HEK293 (cell line): ENCODE measurements around the gene NEUROG3.

Source experiments
- CTCF ChIA-PET: fragments of 350-600 bp; formaldehyde crosslinking; extraction: SDS; loops from one replicate; lab custom pipeline; 2021; ENCODE audit warnings: antibody characterized with exemption; lab: Yijun Ruan, JAX
- POLR2A ChIA-PET: fragments of 300-600 bp; formaldehyde crosslinking; extraction: SDS; loops from one replicate; lab custom pipeline; 2020; ENCODE audit warnings: antibody characterized with exemption, inconsistent platforms; lab: Yijun Ruan, JAX
- H3K27ac ChIP-seq: fragments of 200-500 bp; sonication (Bioruptor generic); 2 replicates; pipeline ENCODE4 v1.5.1; 2014; ENCODE audit warnings: low read depth, low read length, control low read depth, inconsistent platforms; ENCODE audit errors: extremely low read depth
- H3K36me3 ChIP-seq, 2 experiments: fragments of 200-500 bp in 1 of 2; sonication (Bioruptor generic) in 1 of 2; 1 replicate in 1 of 2; 2 replicates in 1 of 2; pipeline ENCODE4 v1.5.1; 2014 to 2017; ENCODE audit warnings: inconsistent platforms in 2 of 2, low read length in 2 of 2; ENCODE audit not compliant: control insufficient read depth in 2 of 2, insufficient read depth in 1 of 2
- H3K4me1 ChIP-seq: fragments of 200-500 bp; sonication (Bioruptor generic); 2 replicates; pipeline ENCODE4 v1.5.1; 2014; ENCODE audit warnings: mild to moderate bottlenecking, low read length, inconsistent platforms; ENCODE audit not compliant: control insufficient read depth, insufficient read depth
- H3K4me3 ChIP-seq: 2 replicates; pipeline ENCODE4 v1.5.1; 2011; ENCODE audit warnings: low read depth, mild to moderate bottlenecking, control low read depth, low read length, moderate library complexity
- H3K9me3 ChIP-seq: fragments of 200-500 bp; sonication (Bioruptor generic); 2 replicates; pipeline ENCODE4 v1.5.1; 2014; ENCODE audit warnings: low read depth, low read length, inconsistent platforms; ENCODE audit not compliant: control insufficient read depth, insufficient read depth
- ATF2 ChIP-seq: fragments of 450-650 bp; formaldehyde crosslinking; IDR thresholded peaks from 2 replicates; pipeline ENCODE4 v1.5.1; 2016; ENCODE audit warnings: missing biosample characterization, missing genetic modification characterization, low read depth
- GLI4 ChIP-seq: fragments of 450-650 bp; formaldehyde crosslinking; IDR thresholded peaks from 2 replicates; pipeline ENCODE4 v1.5.1; 2016; ENCODE audit warnings: missing biosample characterization, missing genetic modification characterization
- GLIS1 ChIP-seq: fragments of 450-650 bp; formaldehyde crosslinking; IDR thresholded peaks from 2 replicates; pipeline ENCODE4 v1.5.1; 2016; ENCODE audit warnings: missing biosample characterization, missing genetic modification characterization
- KLF10 ChIP-seq: fragments of 450-650 bp; IDR thresholded peaks from 2 replicates; pipeline ENCODE4 v1.5.1; 2018; ENCODE audit warnings: missing biosample characterization, mild to moderate bottlenecking, missing genetic modification characterization
- KLF8 ChIP-seq: fragments of 450-650 bp; formaldehyde crosslinking; IDR thresholded peaks from 2 replicates; pipeline ENCODE4 v1.5.1; 2016; ENCODE audit warnings: missing biosample characterization, missing genetic modification characterization
- MZF1 ChIP-seq: fragments of 450-650 bp; formaldehyde crosslinking; IDR thresholded peaks from 2 replicates; pipeline ENCODE4 v1.5.1; 2017; ENCODE audit warnings: missing biosample characterization, missing genetic modification characterization, borderline replicate concordance
- OVOL3 ChIP-seq: fragments of 450-650 bp; formaldehyde crosslinking; IDR thresholded peaks from 2 replicates; pipeline ENCODE4 v1.5.1; 2016; ENCODE audit warnings: missing biosample characterization, missing genetic modification characterization
- SP7 ChIP-seq: fragments of 450-650 bp; formaldehyde crosslinking; IDR thresholded peaks from 2 replicates; pipeline ENCODE4 v1.5.1; 2016; ENCODE audit warnings: missing biosample characterization, missing genetic modification characterization
- ZIC2 ChIP-seq: fragments of 450-650 bp; formaldehyde crosslinking; IDR thresholded peaks from 2 replicates; pipeline ENCODE4 v1.5.1; 2016; ENCODE audit warnings: missing biosample characterization, missing genetic modification characterization
- ZNF146 ChIP-seq: fragments of 450-650 bp; formaldehyde crosslinking; IDR thresholded peaks from 2 replicates; pipeline ENCODE4 v1.5.1; 2016; ENCODE audit warnings: missing biosample characterization, missing genetic modification characterization
- ZNF169 ChIP-seq: fragments of 450-650 bp; formaldehyde crosslinking; IDR thresholded peaks from 2 replicates; pipeline ENCODE4 v1.5.1; 2016; ENCODE audit warnings: missing biosample characterization, missing genetic modification characterization
- ZNF223 ChIP-seq: fragments of 450-650 bp; formaldehyde crosslinking; IDR thresholded peaks from 2 replicates; pipeline ENCODE4 v1.5.1; 2016; ENCODE audit warnings: missing biosample characterization, missing genetic modification characterization
- ZNF23 ChIP-seq: fragments of 450-650 bp; formaldehyde crosslinking; IDR thresholded peaks from 2 replicates; pipeline ENCODE4 v1.5.1; 2016; ENCODE audit warnings: missing biosample characterization, missing genetic modification characterization, borderline replicate concordance
- ZNF239 ChIP-seq: fragments of 450-650 bp; formaldehyde crosslinking; IDR thresholded peaks from 2 replicates; pipeline ENCODE4 v1.5.1; 2016; ENCODE audit warnings: missing biosample characterization, missing genetic modification characterization
- ZNF391 ChIP-seq: fragments of 450-650 bp; formaldehyde crosslinking; IDR thresholded peaks from 2 replicates; pipeline ENCODE4 v1.5.1; 2016; ENCODE audit warnings: low read depth, missing biosample characterization, missing genetic modification characterization, borderline replicate concordance
- ZNF530 ChIP-seq: fragments of 450-650 bp; formaldehyde crosslinking; IDR thresholded peaks from 2 replicates; pipeline ENCODE4 v1.5.1; 2016; ENCODE audit warnings: low read depth, missing biosample characterization, missing genetic modification characterization
- ZNF600 ChIP-seq: fragments of 450-650 bp; formaldehyde crosslinking; IDR thresholded peaks from 2 replicates; pipeline ENCODE4 v1.5.1; 2016; ENCODE audit warnings: missing biosample characterization, missing genetic modification characterization
- ZNF623 ChIP-seq: fragments of 450-650 bp; formaldehyde crosslinking; IDR thresholded peaks from 2 replicates; pipeline ENCODE4 v1.5.1; 2016; ENCODE audit warnings: missing biosample characterization, missing genetic modification characterization
- ZXDB ChIP-seq: fragments of 450-650 bp; formaldehyde crosslinking; IDR thresholded peaks from 2 replicates; pipeline ENCODE4 v1.5.1; 2016; ENCODE audit warnings: missing biosample characterization, missing genetic modification characterization
- TF ChIP-seq, protein P1 (sequence below): fragments of 450-650 bp; formaldehyde crosslinking; IDR thresholded peaks from 2 replicates; pipeline ENCODE4 v1.5.0; 2017; ENCODE audit warnings: missing biosample characterization, missing genetic modification characterization, borderline replicate concordance
- TF ChIP-seq, protein P2 (sequence below): fragments of 450-650 bp; formaldehyde crosslinking; IDR thresholded peaks from 2 replicates; pipeline ENCODE4 v1.5.1; 2016; ENCODE audit warnings: missing biosample characterization, missing genetic modification characterization

NEUROG3 gene

DNA sequence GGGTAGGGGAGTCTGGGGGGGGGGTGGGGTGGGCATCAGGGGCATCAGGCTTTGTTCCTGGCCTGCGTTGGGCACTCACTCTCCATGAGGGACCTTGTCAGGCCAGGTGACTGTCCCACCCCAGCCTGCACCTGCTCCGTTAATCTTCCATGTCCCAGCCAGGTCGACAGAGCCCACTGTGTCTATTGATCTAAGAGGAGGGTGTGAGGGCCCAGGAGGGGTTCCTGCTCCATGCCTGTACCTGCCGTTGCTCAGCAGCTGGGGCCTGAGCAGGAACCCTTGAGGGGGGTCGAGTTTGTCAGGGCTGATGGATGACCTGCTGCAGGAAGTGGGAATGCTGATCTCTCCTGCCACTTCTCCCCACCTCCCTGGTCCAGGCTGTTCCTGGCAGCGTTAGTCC lies 18.6 kb downstream of the NEUROG3 start (continued):
- TF ChIP-seq, protein P1, sequence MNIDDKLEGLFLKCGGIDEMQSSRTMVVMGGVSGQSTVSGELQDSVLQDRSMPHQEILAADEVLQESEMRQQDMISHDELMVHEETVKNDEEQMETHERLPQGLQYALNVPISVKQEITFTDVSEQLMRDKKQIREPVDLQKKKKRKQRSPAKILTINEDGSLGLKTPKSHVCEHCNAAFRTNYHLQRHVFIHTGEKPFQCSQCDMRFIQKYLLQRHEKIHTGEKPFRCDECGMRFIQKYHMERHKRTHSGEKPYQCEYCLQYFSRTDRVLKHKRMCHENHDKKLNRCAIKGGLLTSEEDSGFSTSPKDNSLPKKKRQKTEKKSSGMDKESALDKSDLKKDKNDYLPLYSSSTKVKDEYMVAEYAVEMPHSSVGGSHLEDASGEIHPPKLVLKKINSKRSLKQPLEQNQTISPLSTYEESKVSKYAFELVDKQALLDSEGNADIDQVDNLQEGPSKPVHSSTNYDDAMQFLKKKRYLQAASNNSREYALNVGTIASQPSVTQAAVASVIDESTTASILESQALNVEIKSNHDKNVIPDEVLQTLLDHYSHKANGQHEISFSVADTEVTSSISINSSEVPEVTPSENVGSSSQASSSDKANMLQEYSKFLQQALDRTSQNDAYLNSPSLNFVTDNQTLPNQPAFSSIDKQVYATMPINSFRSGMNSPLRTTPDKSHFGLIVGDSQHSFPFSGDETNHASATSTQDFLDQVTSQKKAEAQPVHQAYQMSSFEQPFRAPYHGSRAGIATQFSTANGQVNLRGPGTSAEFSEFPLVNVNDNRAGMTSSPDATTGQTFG = no peak
- TF ChIP-seq ZNF146 (tag by site-specific recombination) = no peak
- no peak for TF ChIP-seq ZNF600
- TF ChIP-seq ZNF169 = no peak

DNA sequence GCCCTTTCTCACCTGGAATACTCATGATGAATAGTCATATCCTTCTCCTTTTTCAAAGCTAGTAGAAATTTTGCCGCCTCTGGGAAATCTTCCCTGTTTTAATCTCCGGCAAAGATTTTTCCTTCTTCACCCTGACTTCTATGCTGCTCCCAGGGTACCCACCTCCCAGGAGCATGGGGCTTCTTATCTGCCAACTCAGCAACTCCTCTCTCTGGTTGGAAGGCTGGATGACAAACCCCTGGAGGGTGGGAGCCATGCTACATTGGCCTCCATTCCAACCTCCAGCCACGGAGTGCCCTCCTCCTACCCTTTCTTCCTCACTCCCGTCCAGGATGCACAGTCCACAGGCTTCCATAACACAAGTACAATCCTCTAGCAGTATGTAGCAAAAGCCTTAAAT lies 19.9 kb downstream of the NEUROG3 start:
- POLR2A ChIA-PET = no interaction called here
- TF ChIP-seq MZF1 (no peak), ZNF530 (tag by site-specific recombination) (no peak), SP7 (tag by site-specific recombination) (no peak), KLF10 (tag by site-specific recombination) (no peak), ZNF223 (no peak)
- TF ChIP-seq, protein P2, sequence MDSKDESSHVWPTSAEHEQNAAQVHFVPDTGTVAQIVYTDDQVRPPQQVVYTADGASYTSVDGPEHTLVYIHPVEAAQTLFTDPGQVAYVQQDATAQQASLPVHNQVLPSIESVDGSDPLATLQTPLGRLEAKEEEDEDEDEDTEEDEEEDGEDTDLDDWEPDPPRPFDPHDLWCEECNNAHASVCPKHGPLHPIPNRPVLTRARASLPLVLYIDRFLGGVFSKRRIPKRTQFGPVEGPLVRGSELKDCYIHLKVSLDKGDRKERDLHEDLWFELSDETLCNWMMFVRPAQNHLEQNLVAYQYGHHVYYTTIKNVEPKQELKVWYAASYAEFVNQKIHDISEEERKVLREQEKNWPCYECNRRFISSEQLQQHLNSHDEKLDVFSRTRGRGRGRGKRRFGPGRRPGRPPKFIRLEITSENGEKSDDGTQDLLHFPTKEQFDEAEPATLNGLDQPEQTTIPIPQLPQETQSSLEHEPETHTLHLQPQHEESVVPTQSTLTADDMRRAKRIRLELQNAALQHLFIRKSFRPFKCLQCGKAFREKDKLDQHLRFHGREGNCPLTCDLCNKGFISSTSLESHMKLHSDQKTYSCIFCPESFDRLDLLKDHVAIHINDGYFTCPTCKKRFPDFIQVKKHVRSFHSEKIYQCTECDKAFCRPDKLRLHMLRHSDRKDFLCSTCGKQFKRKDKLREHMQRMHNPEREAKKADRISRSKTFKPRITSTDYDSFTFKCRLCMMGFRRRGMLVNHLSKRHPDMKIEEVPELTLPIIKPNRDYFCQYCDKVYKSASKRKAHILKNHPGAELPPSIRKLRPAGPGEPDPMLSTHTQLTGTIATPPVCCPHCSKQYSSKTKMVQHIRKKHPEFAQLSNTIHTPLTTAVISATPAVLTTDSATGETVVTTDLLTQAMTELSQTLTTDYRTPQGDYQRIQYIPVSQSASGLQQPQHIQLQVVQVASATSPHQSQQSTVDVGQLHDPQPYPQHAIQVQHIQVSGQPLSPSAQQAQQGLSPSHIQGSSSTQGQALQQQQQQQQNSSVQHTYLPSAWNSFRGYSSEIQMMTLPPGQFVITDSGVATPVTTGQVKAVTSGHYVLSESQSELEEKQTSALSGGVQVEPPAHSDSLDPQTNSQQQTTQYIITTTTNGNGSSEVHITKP = no peak
- TF ChIP-seq, all 188 proteins: peak for 0

GRCh38 chr10:69552268-69552667 lies 21.0 kb downstream of the NEUROG3 start:
- TF ChIP-seq ZIC2 (tag by site-specific recombination) (peak; percentile 77), ZNF391 (tag by site-specific recombination) (no peak), GLIS1 (peak; percentile 41; the same call in 1 of the 2 replicates), ZNF623 (tag by site-specific recombination) (no peak), KLF10 (tag by site-specific recombination) (no peak), ZXDB (tag by site-specific recombination) (no peak), GLI4 (tag by site-specific recombination) (no peak), OVOL3 (tag by site-specific recombination) (no peak), ZNF23 (no peak), ZNF169 (no peak), ZNF239 (tag by site-specific recombination) (no peak), KLF8 (no peak), ATF2 (tag by site-specific recombination) (no peak)
- no peaks in the 10 kb centered on the region for H3K4me1 ChIP-seq
- H3K36me3 ChIP-seq = no peaks in the 10 kb centered on the region
- no peak overlapping the region for H3K27ac ChIP-seq
- POLR2A ChIA-PET = interaction anchor here (0.8 kb wide), 1 partner anchor 114 kb away, joined by 3 read pairs; no protein-coding TSS in a partner anchor
- CTCF ChIA-PET = interaction anchor here (1.0 kb wide), 1 partner anchor 144 kb away, joined by 3 read pairs; no protein-coding TSS in a partner anchor
- H3K4me3 ChIP-seq = no peak overlapping the region
- H3K9me3 ChIP-seq = no peaks in the 10 kb centered on the region

More for the DNA sequence above, 19.9 kb downstream of the NEUROG3 start:
- no peaks in the 10 kb centered on the region for H3K36me3 ChIP-seq
- H3K9me3 ChIP-seq = no peaks in the 10 kb centered on the region
- no peaks in the 10 kb centered on the region for H3K4me1 ChIP-seq
- no peak overlapping the region for H3K4me3 ChIP-seq
- CTCF ChIA-PET = interaction anchor here (1.0 kb wide), 1 partner anchor 145 kb away, joined by 3 read pairs; no protein-coding TSS in a partner anchor
- no peak overlapping the region for H3K27ac ChIP-seq
